GM12892 (cell line): ENCODE measurements around the gene PRKCZ.

Experiments
- POLR2A ChIP-seq: IDR thresholded peaks from 2 replicates; pipeline ENCODE4 v1.6.1; 2011; ENCODE audit warnings: low read depth, low read length, control low read depth
- POLR2AphosphoS5 ChIP-seq: IDR thresholded peaks from 2 replicates; pipeline ENCODE4 v1.6.1; 2011; ENCODE audit warnings: low read depth, low read length, control low read depth
- TAF1 ChIP-seq: IDR thresholded peaks from 2 replicates; pipeline ENCODE4 v1.6.1; 2011; ENCODE audit warnings: low read depth, mild to moderate bottlenecking, control low read depth, low read length, borderline replicate concordance

- TF ChIP-seq POLR2A = no peak
- TF ChIP-seq POLR2AphosphoS5 = no peak
- TF ChIP-seq TAF1 = no peak
Measured at GRCh38 chr1:2079396-2080085, 29.3 kb downstream of the PRKCZ start.
